Activated CD4-positive, CD25-positive, alpha-beta regulatory T cell treated with anti-CD3 and anti-CD28 coated beads, Interleukin-2, amount 50 U/mL, for 24 hours (primary cell): ENCODE results near the gene YTHDC1.
"Not testable (repeated sequence)": the region's sequence is repeated elsewhere in the genome, so short reads cannot be mapped to it uniquely, and the experiment has no call there.

Experiments used
- ATAC-seq, 2 donors: fragments of 150-1000 bp; cut with Tn5 transposase; one replicate each; pipeline ENCODE4 v1.10.0; 2021; ENCODE audit warnings: mild to moderate bottlenecking in 1 of 2, moderate library complexity in 1 of 2

Gene YTHDC1

GRCh38 chr4:68287704-68288392 lies 62.0 kb downstream of the YTHDC1 start:
- ATAC-seq: no peak

- no peak for ATAC-seq
These were observed 66.2 kb downstream of the YTHDC1 start for GRCh38 chr4:68283714-68284113.

- no peak for ATAC-seq
These were observed 66.8 kb downstream of the YTHDC1 start for GRCh38 chr4:68283095-68283494.

GRCh38 chr4:68281796-68282740 lies 67.8 kb downstream of the YTHDC1 start:
- ATAC-seq: not testable (repeated sequence)

GRCh38 chr4:68278029-68278428 lies 71.9 kb downstream of the YTHDC1 start:
- ATAC-seq: no peak

- ATAC-seq: no peak
These were observed 72.3 kb downstream of the YTHDC1 start for GRCh38 chr4:68277627-68278026.

GRCh38 chr4:68272860-68273259 lies 77.0 kb downstream of the YTHDC1 start:
- no peak for ATAC-seq

GRCh38 chr4:68272380-68272779 lies 77.5 kb downstream of the YTHDC1 start:
- no peak for ATAC-seq

GRCh38 chr4:68271851-68272357 lies 78.0 kb downstream of the YTHDC1 start:
- ATAC-seq: no peak

- ATAC-seq: no peak
These were observed 82.4 kb downstream of the YTHDC1 start for GRCh38 chr4:68267433-68267944.

GRCh38 chr4:68264875-68265565 lies 84.9 kb downstream of the YTHDC1 start:
- no peak for ATAC-seq
